ENCODE results near the gene DSG2.

Gene DSG2

DNA sequence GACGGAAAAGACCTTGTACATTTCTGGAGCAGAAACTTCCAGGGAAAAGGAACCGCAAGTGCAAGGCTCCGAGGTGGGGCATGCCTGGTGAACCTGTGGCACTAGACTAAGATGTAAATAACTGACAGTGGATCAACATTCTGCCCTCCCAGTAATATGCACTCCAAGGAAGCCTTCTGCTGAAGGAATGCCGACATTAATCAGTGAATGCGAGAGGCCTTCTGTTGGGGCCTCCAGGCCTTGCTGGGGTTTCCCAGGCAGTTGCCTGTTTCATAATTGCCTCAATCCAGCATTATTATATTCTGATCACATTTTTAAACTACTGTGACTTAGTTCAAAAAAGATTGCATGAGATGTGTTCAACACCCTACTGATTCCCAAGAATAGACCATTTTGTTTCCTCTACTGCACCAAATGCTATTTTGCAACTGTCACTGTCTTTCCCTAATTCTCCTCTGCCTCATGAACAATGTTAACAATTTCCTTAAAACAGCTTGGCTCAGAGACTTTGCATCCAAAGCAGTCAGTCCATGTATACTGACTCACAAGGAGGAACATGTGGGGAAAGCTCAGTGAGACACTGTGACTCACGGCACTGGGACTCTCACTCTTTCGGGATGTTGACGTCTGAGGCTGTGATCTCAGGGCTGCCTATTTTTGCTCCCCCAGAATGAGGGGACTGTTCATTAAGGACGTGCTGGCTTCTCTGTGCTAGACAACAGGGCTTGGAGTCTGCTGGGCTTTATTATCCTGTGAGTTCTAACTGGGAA lies 10.5 kb upstream of the DSG2 start:
- no peaks in the 10 kb centered on the region for H3K79me2 ChIP-seq (ENCODE audit: insufficient read depth, low read length)
- ATAC-seq (ENCODE audit: insufficient read depth, low read depth) = no peak
- no peaks in the 10 kb centered on the region for H3K27me3 ChIP-seq (ENCODE audit: insufficient read depth, low read length, poor library complexity)
- H3K4me1 ChIP-seq (ENCODE audit: insufficient read depth, low read length) = no peaks in the 10 kb centered on the region
- no peak overlapping the region for H3K9ac ChIP-seq (ENCODE audit: low read depth, low read length)
- H3K4me2 ChIP-seq (ENCODE audit: insufficient read depth, low read length) = no peak overlapping the region
- TF ChIP-seq, protein P1, sequence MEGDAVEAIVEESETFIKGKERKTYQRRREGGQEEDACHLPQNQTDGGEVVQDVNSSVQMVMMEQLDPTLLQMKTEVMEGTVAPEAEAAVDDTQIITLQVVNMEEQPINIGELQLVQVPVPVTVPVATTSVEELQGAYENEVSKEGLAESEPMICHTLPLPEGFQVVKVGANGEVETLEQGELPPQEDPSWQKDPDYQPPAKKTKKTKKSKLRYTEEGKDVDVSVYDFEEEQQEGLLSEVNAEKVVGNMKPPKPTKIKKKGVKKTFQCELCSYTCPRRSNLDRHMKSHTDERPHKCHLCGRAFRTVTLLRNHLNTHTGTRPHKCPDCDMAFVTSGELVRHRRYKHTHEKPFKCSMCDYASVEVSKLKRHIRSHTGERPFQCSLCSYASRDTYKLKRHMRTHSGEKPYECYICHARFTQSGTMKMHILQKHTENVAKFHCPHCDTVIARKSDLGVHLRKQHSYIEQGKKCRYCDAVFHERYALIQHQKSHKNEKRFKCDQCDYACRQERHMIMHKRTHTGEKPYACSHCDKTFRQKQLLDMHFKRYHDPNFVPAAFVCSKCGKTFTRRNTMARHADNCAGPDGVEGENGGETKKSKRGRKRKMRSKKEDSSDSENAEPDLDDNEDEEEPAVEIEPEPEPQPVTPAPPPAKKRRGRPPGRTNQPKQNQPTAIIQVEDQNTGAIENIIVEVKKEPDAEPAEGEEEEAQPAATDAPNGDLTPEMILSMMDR (IDR thresholded peaks at IDR 0.05; ENCODE audit: borderline replicate concordance, extremely low read depth, low read length, poor library complexity, severe bottlenecking) = no peak
- TF ChIP-seq EZH2 (IDR thresholded peaks at IDR 0.05; ENCODE audit: borderline replicate concordance, low read depth, low read length, severe bottlenecking) = no peak
- H3K27ac ChIP-seq (ENCODE audit: low read length) = no peak overlapping the region
- H3K4me3 ChIP-seq (ENCODE audit: low read depth in 1 of 2, low read length in 2 of 2) = no peak overlapping the region
- H3K9me3 ChIP-seq (ENCODE audit: insufficient read depth, low read length, severe bottlenecking) = no peaks in the 10 kb centered on the region
- H3K36me3 ChIP-seq (ENCODE audit: insufficient read depth, low read length) = no peaks in the 10 kb centered on the region
- H4K20me1 ChIP-seq (ENCODE audit: insufficient read depth, low read length) = no peaks in the 10 kb centered on the region
- DNase-seq = no peak
- no peak overlapping the region for H2AFZ ChIP-seq (ENCODE audit: low read depth, low read length)

- H3K9ac ChIP-seq (ENCODE audit: low read depth, low read length) = no peak overlapping the region
- H3K27ac ChIP-seq (ENCODE audit: low read length) = no peak overlapping the region
- H3K4me2 ChIP-seq (ENCODE audit: insufficient read depth, low read length) = no peak overlapping the region
- no peak for ATAC-seq (ENCODE audit: insufficient read depth, low read depth)
- H3K79me2 ChIP-seq (ENCODE audit: insufficient read depth, low read length) = no peaks in the 10 kb centered on the region
- H3K36me3 ChIP-seq (ENCODE audit: insufficient read depth, low read length) = no peaks in the 10 kb centered on the region
- H3K4me3 ChIP-seq (ENCODE audit: low read depth in 1 of 2, low read length in 2 of 2) = no peak overlapping the region
- H3K9me3 ChIP-seq (ENCODE audit: insufficient read depth, low read length, severe bottlenecking) = no peaks in the 10 kb centered on the region
- H3K27me3 ChIP-seq (ENCODE audit: insufficient read depth, low read length, poor library complexity) = no peaks in the 10 kb centered on the region
- no peaks in the 10 kb centered on the region for H4K20me1 ChIP-seq (ENCODE audit: insufficient read depth, low read length)
- H2AFZ ChIP-seq (ENCODE audit: low read depth, low read length) = no peak overlapping the region
- TF ChIP-seq, protein P1 (IDR thresholded peaks at IDR 0.05; ENCODE audit: borderline replicate concordance, extremely low read depth, low read length, poor library complexity, severe bottlenecking) = no peak
- TF ChIP-seq EZH2 (IDR thresholded peaks at IDR 0.05; ENCODE audit: borderline replicate concordance, low read depth, low read length, severe bottlenecking) = no peak
- no peaks in the 10 kb centered on the region for H3K4me1 ChIP-seq (ENCODE audit: insufficient read depth, low read length)
- DNase-seq = no peak
Observed at GRCh38 chr18:31489311-31489710, 8.7 kb upstream of the DSG2 start.

DNA sequence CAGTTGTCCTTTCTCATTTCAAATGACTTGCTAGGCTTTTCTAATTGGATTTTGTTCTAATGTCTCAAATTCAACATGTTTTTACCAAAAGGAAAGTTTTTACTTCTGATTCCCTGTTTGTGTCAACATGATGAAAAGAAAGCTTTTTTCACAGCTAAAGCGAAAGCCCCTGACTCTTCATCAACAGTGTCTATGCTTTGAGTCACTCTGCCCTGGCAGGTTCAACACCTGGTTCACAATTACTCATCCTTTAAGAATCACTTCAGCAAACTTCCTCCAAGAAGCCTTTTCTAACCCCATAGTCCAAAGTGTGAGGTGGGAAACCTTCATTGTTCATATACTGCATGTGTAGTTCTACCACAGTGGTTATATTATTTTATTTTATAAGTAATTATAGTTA lies 7.6 kb upstream of the DSG2 start:
- H3K27ac ChIP-seq (ENCODE audit: low read length) = no peak overlapping the region
- H3K9ac ChIP-seq (ENCODE audit: low read depth, low read length) = no peak overlapping the region

More for the DNA sequence above, 7.6 kb upstream of the DSG2 start:
- Histone ChIP-seq H3K4me3 (ENCODE audit: low read depth in 1 of 2, low read length in 2 of 2) (no peak overlapping the region), H3K4me2 (ENCODE audit: insufficient read depth, low read length) (no peak overlapping the region), H3K9me3 (ENCODE audit: insufficient read depth, low read length, severe bottlenecking) (no peaks in the 10 kb centered on the region), H3K36me3 (ENCODE audit: insufficient read depth, low read length) (no peaks in the 10 kb centered on the region), H3K4me1 (ENCODE audit: insufficient read depth, low read length) (no peaks in the 10 kb centered on the region), H4K20me1 (ENCODE audit: insufficient read depth, low read length) (no peaks in the 10 kb centered on the region), H3K27me3 (ENCODE audit: insufficient read depth, low read length, poor library complexity) (no peaks in the 10 kb centered on the region), H3K79me2 (ENCODE audit: insufficient read depth, low read length) (no peaks in the 10 kb centered on the region), H2AFZ (ENCODE audit: low read depth, low read length) (no peak overlapping the region)
- DNase-seq (no peak), ATAC-seq (ENCODE audit: insufficient read depth, low read depth) (no peak)
- TF ChIP-seq, protein P1 (IDR thresholded peaks at IDR 0.05; ENCODE audit: borderline replicate concordance, extremely low read depth, low read length, poor library complexity, severe bottlenecking) = no peak
- TF ChIP-seq EZH2 (IDR thresholded peaks at IDR 0.05; ENCODE audit: borderline replicate concordance, low read depth, low read length, severe bottlenecking) = no peak
